CD4-positive, alpha-beta T cell treated with Interleukin-1 beta for 1 hour (primary cell): ENCODE data around the gene PANX2.
"Not testable (repeated sequence)": the region's sequence is repeated elsewhere in the genome, so short reads cannot be mapped to it uniquely, and the experiment has no call there.

ENCODE experiments used
- DNase-seq, 2 donors: peaks; one replicate each; pipeline ENCODE4 v3.0.0-alpha.2; 2020 to 2022

The PANX2 gene, protein sequence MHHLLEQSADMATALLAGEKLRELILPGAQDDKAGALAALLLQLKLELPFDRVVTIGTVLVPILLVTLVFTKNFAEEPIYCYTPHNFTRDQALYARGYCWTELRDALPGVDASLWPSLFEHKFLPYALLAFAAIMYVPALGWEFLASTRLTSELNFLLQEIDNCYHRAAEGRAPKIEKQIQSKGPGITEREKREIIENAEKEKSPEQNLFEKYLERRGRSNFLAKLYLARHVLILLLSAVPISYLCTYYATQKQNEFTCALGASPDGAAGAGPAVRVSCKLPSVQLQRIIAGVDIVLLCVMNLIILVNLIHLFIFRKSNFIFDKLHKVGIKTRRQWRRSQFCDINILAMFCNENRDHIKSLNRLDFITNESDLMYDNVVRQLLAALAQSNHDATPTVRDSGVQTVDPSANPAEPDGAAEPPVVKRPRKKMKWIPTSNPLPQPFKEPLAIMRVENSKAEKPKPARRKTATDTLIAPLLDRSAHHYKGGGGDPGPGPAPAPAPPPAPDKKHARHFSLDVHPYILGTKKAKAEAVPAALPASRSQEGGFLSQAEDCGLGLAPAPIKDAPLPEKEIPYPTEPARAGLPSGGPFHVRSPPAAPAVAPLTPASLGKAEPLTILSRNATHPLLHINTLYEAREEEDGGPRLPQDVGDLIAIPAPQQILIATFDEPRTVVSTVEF

DNA sequence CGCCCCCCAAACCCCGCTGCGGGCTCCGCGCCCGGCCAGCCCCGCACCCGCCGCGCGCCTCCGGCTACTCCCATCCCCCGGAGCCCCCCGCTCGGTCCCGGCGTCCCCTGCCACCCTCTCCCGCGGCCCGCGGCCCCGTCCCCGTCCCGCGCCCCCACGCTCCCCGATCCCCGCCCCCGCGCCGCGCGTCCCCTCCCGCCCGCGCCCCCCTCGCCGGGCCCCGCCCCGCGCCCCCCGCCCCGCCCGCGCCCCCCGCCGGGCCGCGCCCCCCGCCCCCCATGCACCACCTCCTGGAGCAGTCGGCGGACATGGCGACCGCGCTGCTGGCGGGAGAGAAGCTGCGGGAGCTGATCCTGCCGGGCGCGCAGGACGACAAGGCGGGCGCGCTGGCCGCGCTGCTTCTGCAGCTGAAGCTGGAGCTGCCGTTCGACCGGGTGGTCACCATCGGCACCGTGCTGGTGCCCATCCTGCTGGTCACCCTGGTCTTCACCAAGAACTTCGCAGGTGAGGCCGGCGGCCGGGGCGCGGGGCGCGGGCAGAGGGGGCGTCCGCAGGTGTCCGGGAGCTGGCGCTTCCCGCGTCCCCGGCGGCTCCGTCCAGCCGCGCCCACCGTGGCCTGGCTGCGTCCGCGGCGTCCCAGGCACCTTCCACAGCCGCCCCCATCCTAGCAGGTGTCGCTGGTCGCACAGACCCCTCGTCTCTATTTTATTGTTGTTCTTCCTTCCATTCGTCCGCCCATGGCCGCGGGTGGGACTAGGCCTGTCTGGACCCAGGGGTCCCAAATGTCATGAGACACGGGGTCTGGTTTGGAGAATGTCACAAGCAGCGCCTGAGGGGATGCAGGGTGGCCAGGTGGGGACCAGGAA is at the start of gene PANX2:
PANX2 (plus strand) TSS at position 279 of the 866 bp plus-strand sequence; CDS start at position 279, 0 bp downstream.
- DNase-seq, result no peak

DNA sequence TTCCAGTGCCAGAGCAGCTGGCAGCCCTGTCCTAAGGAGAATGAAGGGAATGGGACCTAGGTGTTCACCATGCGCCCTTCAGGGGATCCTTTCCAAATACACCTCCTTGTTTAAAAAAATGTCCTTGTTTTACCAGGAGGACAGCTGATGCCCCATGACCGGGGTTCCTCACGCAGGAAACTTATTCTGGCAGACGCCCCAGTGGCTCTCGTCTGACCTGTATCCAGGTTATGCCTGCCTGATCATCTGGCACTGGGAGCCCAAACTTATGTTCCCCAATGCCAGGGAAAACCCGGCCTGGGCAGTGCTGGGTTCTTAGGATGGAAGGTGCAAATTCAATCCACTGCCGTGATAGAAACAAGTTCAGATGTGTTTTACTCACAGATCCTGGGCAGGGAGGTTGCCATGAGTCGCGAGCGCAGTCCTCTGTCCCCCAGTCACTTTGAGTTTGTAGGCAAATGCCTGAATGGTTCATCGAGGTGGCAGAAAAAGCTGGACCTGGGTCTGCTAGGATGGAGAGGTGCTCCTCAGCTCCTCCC is 49.3 kb upstream of the PANX2 start:
- no peak for DNase-seq

DNA sequence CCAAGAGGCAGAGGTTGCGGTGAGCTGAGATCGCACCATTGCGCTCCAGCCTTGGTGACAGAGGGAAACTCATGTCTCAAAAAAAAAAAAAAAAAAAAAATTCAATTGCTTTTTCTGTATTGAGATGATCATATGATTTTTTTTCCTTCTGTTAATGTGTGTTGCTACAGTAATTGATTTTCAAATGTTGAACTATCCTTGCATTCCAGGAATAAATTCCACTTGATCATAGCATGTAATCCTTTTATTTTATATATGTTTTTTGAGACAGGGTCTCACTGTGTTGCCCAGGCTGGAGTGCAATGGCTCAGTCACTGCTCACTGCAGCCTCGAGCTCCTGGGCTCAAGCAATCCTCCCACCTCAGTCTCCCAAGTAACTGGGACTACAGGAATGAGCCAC is 47.4 kb upstream of the PANX2 start:
- DNase-seq, result no peak

DNA sequence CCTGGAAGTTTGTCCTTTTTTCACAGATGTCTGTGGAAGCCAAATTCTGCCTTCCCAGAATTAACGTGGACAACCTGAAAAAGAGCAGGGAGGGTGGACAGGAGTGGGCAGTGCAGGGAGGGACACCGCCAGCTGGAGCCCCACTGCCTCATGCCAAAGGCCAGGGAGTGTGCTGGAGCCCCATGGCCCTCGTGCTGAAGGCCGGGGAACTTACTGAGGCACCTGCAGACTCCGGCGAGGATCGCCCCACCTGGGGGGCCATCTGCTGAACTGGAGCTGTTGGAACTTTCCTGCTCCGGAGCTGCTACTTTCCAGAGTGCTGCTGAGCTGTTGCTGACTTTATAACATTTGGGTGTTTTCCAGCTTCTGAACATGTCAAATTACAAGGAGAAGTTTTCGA is 45.5 kb upstream of the PANX2 start:
- DNase-seq, result no peak

DNA sequence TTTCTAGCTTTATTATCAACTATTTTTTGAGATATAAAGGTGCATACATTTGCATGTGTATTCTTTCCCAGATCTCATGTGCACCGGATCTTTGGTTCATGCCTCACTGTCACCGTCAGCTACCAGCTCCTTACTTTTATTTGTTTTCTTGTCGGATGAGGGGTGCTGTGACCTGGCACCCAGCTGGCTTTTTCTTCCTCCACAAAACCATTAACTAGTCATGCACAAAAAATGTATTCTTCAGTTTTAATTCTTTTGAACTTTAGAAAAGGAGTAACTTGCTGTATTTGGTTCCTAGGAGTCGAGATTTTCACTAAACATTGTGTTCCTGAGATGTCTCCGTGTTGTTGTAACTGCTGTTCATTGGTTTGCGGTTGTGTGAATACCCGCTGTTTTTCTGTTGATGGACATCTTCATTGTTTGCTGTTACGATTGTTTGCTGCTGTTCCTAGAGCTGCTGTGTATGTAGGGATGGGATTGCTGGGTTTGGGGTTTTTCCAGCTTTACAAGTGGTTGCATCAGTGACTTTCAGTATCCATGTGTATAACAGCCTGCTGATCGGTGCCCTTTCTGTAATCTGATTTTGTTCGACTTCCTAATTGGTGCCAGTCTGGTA is 41.3 kb upstream of the PANX2 start:
- no peak for DNase-seq

DNA sequence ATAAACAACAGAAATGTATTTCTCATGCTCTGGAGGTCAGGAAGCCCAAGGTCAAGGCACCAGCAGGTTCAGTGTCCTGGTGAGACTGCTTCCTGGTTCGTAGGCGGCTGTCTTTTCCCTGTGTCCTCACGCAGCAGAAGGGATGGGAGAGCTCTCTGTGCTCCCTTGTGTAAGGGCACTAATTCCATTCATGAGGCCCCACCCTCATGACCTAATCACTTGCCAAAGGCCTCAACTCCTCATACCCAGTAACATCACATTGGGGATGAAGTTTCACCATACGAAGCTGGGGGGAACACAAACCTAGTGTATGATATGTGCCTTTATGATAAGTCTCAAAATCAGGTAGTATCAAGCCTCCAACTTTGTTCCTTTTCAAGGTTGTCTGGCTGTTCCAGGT is 38.6 kb upstream of the PANX2 start:
- DNase-seq, result no peak

DNA sequence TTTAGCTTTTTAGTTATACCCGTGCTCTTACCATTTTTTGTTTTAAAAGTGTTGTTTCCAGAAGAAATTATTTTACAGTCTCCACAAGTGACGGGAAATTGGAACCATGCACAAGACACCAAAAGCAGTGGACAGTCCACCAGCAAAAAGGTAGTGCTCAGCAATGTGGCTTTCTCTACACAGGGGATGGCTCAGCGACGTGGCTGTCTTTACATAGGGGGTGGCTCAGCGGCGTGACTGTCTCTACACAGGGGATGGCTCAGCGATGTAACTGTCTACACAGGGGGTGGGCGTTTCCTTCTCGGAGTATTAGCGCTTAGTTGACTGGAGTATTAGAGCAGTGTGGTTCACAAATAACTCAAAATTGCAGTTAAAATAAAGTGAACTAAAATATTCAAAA is 36.0 kb upstream of the PANX2 start:
- DNase-seq, result no peak

DNA sequence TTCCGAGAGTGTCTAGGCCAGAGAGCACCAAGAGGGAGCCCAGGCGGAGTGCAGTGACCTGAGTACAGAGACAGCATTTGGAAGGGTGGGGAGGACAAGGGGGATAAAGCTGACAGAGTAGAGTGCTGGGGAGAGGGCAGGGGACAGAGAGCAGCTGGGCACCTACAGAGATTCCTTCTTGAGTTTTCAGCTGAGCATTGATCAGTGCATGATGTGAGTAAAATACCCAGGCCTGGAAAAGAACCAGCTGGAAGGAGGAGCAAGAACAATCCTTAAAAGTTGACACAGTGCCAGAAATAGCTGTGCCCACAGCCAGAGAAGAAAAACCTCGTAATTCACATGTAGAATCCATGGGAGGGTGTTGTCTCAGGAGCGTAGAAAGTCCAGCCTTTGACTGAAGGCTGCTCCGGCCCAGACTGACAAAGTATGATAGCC is 33.9 kb upstream of the PANX2 start:
- no peak for DNase-seq

DNA sequence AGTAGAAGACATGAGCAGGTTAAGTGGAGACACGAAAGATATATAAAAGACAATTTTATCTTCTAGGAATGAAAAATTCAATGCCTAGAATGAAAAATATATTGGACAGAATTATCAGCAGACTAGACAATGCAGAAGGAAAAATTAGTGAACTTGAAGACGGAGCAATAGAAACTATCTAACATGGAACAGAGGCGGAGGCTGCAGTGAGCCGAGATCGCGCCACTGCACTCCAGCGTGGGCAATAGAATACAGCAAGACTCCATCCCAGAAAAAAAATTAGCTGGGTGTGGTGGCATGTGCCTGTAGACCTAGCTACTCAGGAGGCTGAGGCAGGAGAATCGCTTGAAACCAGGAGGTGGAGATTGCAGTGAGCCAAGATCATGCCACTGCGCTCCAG is 33.3 kb upstream of the PANX2 start:
- DNase-seq, result not testable (repeated sequence)

DNA sequence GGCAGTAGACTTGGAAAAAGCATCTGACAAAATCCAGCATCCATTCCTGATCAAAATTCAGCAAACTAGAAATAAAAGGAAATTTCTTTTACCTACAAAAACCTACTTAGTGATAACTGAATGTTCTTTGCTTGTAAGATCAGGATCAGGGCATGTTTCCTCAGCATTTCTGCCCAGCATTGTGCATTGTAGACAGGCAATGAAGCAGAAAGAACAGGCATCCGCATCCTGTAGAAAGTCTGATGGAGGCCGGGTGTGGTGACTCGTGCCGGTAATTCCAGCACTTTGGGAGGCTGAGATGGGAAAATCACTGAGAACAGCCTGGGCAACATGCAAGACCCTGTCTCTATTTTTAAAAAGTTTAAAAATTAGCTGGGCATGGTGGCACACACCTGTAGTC is 32.5 kb upstream of the PANX2 start:
- DNase-seq, result no peak

DNA sequence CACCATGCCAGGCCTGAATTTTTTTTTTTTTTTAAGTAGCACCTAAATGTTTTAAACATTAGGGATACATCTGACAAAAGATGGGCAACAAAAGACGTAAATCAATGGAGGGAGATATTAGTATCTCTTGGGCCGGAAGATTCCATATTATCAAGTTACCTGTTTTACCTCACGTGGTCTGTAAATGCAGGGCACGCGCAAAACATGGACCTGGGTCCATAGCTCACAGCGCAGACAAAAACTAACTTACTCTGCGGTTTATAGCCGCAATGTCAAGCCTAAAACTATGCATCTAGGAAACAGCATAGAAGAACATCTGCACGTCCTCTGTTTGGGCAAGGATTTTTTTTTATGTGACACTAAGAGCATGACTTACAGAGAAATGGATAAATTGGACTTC is 31.5 kb upstream of the PANX2 start:
- DNase-seq, result no peak

DNA sequence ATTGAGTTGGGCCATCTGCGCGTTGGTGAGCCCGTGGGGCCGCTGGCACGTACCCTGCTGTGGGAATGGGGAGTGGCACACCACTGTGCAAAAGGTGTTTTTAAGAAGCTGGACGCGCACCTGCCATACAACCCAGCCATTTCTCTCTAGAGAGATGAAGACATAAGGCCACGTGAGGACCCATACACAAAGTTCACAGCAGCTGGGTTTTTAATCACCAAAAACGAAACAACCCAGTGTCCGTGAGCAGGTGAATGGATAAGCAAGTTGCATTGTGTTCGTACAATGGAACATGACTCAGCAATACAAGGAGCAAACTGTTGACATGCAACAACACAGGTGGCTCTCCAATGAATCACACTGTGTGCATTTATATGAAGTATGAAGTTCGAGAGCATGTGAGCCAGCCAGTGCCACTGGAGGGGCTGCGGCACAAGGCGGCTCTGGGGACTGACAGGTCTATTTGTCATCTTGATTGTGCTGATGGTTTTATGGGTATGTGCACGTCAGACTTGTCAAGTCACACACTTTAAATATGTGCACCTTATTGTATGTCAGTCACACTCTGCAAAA is 30.6 kb upstream of the PANX2 start:
- no peak for DNase-seq

DNA sequence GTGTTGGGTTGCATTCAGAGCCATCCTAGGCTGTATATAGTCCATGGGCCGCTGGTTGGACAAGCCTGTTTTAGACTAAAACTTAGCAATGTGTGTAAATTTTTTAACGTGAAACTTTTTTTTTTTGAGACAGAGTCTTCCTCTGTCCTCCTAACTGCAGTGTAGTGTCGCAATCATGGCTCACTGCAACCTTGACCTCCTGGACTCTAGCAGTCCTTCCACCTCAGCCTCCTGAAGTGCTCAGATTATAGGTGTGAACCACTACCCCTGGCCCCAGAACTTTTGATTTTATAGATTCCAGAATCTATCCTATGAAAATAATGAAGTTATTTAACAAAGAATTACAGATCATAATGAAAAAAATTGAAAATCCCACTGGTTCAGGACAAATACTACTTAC is 29.9 kb upstream of the PANX2 start:
- DNase-seq, result no peak

DNA sequence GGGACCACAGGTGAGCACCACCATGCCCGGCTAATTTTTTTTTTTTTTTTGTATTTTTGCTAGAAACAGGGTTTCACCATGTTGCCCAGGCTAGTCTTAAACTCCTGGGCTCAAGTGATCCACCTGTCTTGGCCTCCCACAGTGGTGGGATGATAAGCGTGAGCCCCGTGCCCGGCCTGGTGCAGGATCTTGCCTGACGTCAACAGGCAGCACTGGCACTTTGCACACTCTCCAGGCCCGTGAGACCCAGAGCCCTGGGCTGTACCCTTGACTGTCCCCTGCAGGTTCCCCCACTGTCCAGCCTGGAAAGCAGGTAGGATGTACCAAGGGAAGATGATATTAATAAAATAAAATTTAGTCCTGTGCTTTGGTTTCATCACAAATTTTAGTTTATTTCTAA is 29.1 kb upstream of the PANX2 start:
- no peak for DNase-seq

DNA sequence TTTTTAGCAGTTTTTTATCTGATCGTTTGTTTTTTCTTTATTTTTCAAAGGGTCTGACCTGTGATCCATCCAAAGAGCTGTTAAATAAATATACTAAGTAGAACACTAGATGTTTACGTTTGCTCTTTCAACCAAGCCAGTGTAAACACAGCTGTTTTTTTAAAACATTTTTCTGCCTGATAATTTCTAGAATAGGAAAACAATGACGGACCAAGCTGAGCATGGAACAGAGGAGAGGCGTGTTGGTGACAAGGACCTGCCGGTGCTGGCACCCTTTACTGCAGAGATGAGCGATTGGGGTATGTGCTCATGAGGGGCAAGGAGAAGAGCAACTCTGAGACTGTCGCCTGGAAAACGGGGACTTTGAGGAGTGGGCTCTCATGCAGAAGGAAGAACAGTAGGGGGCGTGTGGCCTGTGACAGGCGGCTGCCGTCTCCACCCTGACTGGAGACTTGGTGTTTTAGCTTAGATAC is 28.6 kb upstream of the PANX2 start:
- DNase-seq, result no peak

DNA sequence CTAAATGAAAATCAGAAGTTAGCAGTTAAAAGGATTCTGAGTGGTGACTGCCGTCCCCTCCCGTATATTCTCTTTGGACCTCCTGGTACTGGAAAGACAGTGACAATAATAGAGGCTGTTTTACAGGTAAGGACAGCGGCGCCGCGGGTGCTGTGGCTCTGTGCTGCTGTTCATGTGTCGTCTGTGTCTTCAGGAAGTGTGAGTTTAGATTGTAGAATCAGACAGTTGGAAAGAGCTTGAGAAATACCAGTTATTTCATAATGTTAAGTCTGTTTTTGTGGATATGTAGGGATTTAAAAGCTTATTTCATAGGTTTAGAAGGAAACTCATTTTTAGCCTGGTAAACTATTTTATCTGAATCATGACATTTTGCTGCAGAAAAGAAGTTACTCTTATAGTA is 27.4 kb upstream of the PANX2 start:
- no peak for DNase-seq

DNA sequence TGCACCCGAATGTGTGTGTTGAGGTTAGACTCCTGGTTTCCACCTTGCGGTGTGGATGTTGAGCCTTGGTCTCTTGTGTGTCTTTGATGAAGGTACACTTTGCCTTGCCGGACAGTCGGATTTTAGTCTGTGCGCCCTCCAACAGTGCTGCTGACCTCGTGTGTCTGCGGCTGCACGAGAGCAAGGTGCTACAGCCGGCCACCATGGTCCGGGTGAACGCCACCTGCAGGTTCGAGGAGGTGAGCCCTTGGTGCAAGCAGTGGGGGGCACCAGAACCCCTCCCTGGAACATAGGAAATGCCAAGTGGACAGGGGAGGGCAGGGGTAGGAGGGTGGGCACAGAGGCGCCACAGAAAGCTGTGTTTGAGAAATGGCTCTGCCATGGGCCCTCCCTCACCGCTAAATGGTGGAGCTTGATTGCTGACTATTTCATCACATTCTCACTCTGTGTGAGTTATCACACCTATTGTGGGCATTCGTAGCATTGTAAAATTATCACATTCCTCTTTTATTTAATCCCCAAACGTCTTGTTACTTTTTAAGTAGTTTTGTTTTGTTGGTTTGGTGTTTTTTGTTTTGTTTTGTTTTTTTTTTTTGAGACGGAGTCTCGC is 26.4 kb upstream of the PANX2 start:
- DNase-seq, result no peak

DNA sequence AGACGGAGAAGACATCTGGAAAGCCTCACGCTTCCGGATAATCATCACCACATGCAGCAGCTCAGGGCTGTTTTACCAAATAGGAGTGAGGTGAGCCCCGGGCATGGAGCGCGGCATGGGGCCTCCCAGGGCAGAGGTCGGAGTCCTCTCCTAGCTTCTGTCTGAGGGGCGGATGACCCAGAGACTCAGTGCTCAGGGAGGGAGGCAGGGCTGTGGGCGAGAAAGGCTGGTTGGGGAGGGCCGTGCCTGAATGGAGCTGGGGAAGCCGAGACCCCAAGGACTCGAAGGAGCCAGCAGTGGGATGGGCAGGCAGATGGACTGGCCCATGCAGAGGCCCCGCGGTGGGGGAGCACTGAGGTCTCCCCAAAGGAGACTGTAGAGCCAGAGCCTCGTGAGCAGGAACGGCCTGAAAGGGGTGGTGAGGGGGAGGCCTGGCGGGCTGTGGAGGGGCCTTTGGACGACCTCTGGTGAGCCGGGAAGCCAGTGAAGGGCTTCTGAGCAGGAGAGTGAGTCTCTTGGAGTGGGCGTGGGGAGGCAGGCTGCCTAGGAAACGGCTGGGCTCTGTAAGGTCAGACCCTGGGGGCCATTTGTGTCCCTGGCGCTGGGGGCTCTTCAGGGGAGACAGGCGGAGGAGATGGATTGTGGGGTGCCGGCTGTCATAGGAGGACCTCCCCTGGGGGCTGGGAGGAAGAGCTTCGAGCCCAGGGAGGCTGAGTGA is 24.7 kb upstream of the PANX2 start:
- no peak for DNase-seq

DNA sequence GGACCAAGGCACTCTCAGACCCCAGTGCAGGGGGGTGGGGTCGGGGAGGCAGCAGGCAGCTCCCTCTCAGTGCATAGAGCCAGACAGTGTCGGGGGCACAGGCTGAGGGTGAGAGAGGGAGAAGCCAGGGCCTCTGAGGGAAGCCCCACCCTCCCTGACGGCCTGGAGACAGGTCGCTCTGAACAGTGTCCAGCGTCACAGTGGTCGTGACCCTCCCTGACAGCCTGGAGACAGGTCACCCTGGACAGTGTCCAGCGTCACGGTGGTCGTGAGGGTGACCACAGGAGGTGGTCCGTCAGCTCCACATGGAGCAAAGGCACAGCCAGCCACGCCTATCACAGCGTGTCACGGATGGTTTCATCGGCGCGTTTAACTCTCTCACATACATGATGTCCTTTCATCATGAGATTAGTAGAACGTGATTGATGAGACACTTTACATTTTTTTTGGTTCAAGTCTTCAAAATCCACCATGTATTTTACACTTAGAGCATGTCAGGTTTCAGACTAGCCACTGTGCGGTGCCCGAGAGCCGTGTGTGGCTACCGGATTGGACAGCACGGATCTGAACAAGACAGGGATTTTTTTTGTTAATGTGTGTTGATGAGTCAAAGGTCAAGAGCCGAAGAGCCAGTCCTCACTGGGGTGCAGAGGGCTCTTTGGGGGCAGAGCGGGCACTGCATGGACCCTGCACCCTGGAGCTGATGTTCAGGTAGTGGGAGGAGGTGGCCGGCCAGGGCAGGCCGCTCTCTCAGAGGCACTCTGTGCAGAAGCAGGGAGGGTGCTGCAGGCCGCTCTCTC is 23.9 kb upstream of the PANX2 start:
- peak; percentile 8 to 14 for DNase-seq
